ENCODE results near the gene FBXL22.

The FBXL22 gene

DNA sequence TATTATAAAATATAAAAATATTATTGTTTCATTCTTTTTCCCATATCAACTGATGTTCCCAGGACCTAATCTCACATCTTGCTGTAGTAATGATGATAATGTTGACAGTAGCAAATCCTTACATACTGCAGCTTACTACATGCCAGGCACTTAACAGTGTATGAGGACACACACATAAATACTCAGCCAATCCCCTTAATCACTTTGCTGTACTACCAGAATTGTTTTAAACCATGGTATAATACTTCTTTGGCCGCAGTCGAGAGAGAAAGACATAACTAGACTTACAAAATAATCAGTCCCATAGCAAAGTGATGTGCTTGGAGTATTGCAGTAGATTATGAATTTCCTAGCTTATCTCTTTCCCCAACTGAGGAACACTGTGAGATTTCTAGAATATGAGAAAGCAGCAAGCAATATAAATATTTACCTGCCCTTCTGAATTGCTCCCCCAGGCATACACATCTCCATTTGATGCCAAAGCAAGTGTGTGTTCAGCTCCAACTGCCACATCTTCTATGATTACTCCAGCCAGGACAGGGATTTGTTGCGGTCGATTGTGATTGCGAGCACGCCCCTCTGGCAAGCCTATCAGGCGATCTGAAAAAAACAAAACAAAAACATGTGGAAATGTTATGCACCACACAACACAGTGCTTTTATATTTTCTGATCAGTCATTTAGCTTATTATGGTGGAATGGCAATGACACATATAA, 33.0 kb downstream of the FBXL22 start:
- no peak for DNase-seq (ENCODE audit: low spot score)
- ChIA-PET POLR2A (ENCODE audit: low non-redundant PET) (no interaction called here), CTCF (no interaction called here)
- TF ChIP-seq, protein P1, sequence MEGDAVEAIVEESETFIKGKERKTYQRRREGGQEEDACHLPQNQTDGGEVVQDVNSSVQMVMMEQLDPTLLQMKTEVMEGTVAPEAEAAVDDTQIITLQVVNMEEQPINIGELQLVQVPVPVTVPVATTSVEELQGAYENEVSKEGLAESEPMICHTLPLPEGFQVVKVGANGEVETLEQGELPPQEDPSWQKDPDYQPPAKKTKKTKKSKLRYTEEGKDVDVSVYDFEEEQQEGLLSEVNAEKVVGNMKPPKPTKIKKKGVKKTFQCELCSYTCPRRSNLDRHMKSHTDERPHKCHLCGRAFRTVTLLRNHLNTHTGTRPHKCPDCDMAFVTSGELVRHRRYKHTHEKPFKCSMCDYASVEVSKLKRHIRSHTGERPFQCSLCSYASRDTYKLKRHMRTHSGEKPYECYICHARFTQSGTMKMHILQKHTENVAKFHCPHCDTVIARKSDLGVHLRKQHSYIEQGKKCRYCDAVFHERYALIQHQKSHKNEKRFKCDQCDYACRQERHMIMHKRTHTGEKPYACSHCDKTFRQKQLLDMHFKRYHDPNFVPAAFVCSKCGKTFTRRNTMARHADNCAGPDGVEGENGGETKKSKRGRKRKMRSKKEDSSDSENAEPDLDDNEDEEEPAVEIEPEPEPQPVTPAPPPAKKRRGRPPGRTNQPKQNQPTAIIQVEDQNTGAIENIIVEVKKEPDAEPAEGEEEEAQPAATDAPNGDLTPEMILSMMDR (conservative IDR thresholded peaks at IDR 0.05; ENCODE audit: low read depth), result no peak
- no peak overlapping the region for H3K27ac ChIP-seq

DNA sequence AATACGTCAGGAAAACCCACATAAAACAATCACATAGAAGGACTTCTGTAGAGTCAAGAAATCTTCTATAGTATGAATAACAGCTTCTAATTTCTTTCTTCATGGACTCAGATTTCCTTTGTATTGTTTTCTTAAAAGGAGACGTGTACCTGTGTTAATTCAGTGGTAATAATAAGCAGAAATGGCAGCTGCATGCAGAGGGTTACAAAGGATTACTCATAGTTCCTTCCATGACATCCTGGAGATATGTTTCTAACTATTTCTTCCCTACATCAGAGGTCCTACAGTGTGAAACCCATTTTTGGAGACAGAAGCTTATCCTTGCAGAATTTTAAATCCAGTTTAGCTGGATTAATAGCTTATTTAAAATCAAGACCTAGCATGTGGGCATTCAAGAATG, 36.1 kb downstream of the FBXL22 start:
- no peak for DNase-seq (ENCODE audit: low spot score)
- POLR2A ChIA-PET (ENCODE audit: low non-redundant PET), result no interaction called here

GRCh38 chr15:63634154-63634553, 37.0 kb downstream of the FBXL22 start:
- ChIA-PET POLR2A (ENCODE audit: low non-redundant PET) (no interaction called here), CTCF (interaction anchor here (0.6 kb wide), 1 partner anchor 13 kb away, joined by 4 read pairs; no protein-coding TSS in a partner anchor)
- TF ChIP-seq, protein P1 (conservative IDR thresholded peaks at IDR 0.05; ENCODE audit: low read depth), result no peak
- DNase-seq (ENCODE audit: low spot score), result no peak
- H3K27ac ChIP-seq, result no peak overlapping the region

More for the DNA sequence above, 36.1 kb downstream of the FBXL22 start:
- TF ChIP-seq, protein P1 (conservative IDR thresholded peaks at IDR 0.05; ENCODE audit: low read depth), result no peak
- CTCF ChIA-PET, result interaction anchor here (0.6 to 1.2 kb wide), 2 partner anchors 23 to 435 kb away, joined by 3 to 5 read pairs; no protein-coding TSS in a partner anchor
- H3K27ac ChIP-seq, result no peak overlapping the region

DNA sequence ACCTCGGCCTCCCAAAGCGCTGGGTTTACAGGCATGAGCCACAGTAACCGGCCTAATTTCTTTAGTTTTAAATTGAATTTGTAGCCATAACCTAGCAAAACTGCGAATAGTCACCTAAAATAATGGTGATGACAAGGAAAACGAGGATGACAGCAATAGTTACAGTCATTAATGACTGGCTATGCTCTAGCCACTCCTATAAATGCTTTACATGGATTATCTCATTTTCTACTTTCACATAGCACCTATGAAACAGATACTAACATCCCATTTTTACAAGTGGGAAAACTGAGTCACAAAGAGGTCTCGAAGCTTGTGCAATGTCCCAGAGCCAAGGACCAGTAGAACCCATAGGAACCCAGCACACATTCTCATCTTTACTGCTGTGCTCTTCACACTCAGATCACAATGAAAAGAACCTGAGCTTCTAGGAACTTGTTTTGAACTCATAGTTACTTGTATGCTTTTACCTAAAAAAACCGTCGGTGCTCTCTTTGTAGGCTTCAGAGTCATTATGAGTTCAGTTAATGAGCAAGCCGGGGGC, 39.4 kb downstream of the FBXL22 start:
- ChIA-PET POLR2A (ENCODE audit: low non-redundant PET) (no interaction called here), CTCF (no interaction called here)
- no peak overlapping the region for H3K27ac ChIP-seq
- DNase-seq (ENCODE audit: low spot score), result no peak
- TF ChIP-seq, protein P1 (conservative IDR thresholded peaks at IDR 0.05; ENCODE audit: low read depth), result no peak

GRCh38 chr15:63638839-63639238, 41.7 kb downstream of the FBXL22 start:
- H3K27ac ChIP-seq, result no peak overlapping the region
- TF ChIP-seq, protein P1 (conservative IDR thresholded peaks at IDR 0.05; ENCODE audit: low read depth), result no peak
- no peak for DNase-seq (ENCODE audit: low spot score)
- CTCF ChIA-PET, result no interaction called here
- POLR2A ChIA-PET (ENCODE audit: low non-redundant PET), result no interaction called here

DNA sequence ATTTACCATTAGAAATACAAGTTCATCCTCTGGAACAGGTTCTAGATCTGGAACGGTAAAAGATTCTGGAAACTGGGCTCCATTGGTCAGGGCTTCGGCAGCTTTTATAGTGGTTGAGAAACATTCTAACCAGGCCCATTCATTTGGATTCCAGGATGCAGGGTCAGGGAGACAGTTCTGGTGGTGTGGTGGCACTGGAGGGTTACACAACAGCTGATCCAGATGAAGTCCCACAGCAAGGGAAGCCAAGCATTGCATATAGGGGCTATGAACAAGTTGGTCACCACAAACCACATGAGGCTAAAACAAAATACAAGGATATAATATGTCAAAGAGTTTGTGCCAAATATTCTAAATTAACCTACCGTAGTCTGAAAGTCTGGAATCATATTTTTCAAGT, 43.0 kb downstream of the FBXL22 start:
- POLR2A ChIA-PET (ENCODE audit: low non-redundant PET), result no interaction called here
- no peak for DNase-seq (ENCODE audit: low spot score)
- TF ChIP-seq, protein P1 (conservative IDR thresholded peaks at IDR 0.05; ENCODE audit: low read depth), result no peak
- CTCF ChIA-PET, result no interaction called here
- H3K27ac ChIP-seq, result no peak overlapping the region

Data from RWPE1 (cell line).